Putamen (tissue), 1 donor: Measurements from ENCODE around the gene SLC7A6.
"Not testable (repeated sequence)": the region's sequence is repeated elsewhere in the genome, so short reads cannot be mapped to it uniquely, and the experiment has no call there.

Source experiments
- DNase-seq: peaks from one replicate; pipeline ENCODE4 v3.0.0-alpha.2; 2016; ENCODE audit warnings: low spot score

The SLC7A6 gene

DNA sequence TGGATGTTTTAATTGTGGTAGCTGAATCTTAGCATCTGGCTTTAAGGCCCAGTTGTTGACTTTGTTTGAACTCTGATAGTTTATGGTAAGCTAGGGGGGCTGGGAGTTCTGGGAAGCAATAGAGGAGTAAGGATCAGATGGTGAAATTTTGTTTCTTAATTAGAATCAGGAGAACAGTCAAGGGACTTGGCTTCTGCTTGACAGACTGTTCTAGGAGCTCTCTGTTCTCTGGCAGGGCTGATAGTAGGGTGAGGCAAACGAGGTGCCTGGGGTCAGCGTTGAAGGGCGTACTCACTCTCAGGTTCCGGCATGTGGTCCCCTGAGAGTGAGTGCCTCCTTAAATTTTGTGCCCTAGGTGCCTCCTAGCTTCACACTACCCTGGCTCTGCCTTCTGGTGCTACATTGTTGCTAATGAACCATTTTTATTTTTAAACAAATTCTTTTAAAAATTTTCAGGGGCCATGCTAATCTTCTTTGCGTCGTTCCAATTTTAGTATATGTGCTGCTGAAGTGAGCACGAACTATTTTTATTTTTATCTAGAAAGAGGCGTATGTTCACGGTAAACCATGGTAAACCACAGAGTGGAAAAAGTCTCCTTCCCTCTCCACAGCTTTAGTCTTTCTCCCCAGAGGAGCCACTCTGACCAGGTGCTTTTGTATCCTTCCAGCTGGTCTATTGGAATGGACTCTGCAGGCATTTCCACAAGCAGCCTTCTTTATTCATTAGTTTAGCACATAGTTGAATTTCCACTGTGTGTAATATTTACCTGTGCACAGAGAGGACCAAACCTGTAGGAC lies 19.7 kb downstream of the SLC7A6 start:
- no peak for DNase-seq

DNA sequence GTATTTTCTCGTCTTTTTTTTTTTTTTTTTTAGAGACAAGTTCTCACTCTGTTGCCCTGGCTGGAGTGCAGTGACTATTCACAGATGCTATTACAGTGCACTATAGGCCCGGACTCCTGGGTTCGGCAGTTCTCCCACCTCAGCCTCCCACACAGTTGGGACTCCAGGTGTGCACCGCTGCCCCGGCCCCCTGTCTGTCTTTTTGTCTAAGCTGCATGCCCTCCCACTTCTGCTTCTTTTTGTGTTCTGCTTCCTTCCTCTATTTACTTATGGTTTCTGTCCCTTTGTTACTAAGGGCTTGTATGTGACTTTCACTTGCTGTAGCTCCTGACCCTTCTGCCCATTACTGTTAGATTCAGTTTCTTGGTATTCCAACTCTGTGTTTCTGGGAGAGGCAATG lies 20.5 kb downstream of the SLC7A6 start:
- no peak for DNase-seq

DNA sequence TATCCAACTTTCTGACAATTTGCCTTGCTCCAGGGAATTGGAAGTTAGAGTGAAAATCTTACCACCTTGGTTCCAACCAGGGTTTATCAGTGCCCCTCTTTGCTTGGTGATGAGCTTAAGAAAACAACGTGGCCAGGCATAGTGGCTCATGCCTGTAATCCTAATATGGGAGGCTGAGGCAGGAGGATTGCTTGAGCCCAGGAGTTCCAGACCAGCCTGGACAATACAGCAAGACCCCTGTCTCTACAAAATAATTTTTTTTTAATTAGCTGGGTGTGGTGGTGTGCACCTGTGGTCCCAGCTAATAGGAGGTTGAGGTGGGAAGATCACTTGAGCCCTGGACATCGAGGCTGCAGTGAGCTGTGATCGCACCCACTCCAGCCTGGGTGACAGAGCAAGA lies 21.4 kb downstream of the SLC7A6 start:
- no peak for DNase-seq

GRCh38 chr16:68286153-68287074 lies 22.1 kb downstream of the SLC7A6 start:
- DNase-seq, result no peak

- DNase-seq, result no peak
Measured at GRCh38 chr16:68287276-68288251, 23.2 kb downstream of the SLC7A6 start.

- DNase-seq, result no peak
Measured at GRCh38 chr16:68288252-68288650, 23.9 kb downstream of the SLC7A6 start.

DNA sequence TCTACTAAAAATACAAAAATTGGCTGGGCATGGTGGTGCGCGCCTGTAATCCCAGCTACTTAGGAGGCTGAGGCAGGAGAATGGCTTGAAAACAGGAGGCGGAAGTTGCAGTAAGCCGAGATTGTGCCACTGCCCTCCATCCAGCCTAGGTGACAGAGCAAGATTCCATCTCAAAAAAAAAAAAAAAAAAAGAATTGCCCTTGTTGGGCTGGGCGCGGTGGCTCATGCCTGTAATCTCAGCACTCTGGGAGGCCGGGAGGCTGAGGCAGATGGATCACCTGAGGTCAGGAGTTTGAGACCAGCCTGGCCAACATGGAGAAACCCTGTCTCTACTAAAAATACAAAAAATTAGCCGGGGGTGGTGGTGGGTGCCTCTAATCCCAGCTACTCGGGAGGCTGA lies 24.5 kb downstream of the SLC7A6 start:
- DNase-seq, result not testable (repeated sequence)

- DNase-seq, result no peak
Measured at GRCh38 chr16:68289202-68289601, 24.9 kb downstream of the SLC7A6 start.

DNA sequence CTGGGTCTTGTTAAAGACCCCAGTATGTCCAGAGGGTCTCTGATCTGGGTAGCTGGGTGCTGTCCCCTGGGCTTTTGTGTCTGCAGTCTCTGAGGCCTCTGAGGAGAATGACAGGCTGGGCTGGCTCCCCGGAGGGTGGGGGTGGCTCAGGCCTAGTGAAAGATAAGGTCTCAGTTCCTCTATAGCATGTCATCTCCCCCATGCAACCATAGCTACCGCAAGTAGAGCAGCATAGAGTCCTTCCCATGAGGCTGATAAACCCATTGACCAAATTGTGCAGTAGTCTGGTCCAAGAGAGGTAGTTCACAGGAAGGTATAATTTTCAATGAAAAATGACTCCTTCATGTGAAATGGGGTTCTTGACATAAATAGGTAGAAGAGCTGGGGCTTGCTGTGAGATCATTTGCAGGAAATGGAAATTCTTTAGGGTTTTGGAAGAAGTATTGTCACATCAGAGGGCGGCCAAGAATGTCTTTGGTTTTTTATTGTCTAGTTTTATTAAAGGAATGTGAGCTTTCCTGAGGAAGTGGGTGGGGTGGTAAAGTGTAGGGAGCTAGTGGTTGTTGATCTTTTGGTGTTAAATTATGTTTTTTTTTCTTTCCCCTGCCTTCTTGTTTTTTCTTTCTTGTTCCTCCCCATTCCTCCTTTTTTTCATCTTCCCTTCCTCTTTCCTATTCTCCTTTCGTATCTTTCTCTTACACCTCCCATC lies 25.4 kb downstream of the SLC7A6 start:
- DNase-seq, result no peak

GRCh38 chr16:68290450-68290849 lies 26.1 kb downstream of the SLC7A6 start:
- DNase-seq, result no peak

GRCh38 chr16:68291227-68291626 lies 26.9 kb downstream of the SLC7A6 start:
- DNase-seq, result no peak

DNA sequence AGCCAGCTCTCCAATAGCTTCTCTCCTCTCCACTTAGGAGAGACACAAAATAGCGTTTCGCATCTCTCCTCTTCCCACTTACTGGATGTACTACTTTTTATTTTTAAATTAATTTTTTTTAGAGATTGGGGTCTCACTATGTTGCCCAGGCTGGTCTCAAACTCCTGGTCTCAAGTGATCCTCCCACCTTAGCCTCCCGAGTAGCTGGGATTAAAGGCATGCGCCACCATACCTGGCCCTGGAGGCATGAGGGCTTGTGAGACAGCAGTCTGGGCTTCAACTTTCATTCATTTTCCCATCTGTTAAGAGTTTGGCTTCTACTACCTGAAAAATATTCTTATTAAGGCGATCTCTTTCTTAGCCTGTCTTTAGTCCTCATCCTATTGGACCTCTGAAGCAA lies 28.1 kb downstream of the SLC7A6 start:
- no peak for DNase-seq

GRCh38 chr16:68296291-68296690 lies 32.0 kb downstream of the SLC7A6 start:
- DNase-seq, result no peak

- DNase-seq, result no peak
Measured at GRCh38 chr16:68296693-68297092, 32.4 kb downstream of the SLC7A6 start.

DNA sequence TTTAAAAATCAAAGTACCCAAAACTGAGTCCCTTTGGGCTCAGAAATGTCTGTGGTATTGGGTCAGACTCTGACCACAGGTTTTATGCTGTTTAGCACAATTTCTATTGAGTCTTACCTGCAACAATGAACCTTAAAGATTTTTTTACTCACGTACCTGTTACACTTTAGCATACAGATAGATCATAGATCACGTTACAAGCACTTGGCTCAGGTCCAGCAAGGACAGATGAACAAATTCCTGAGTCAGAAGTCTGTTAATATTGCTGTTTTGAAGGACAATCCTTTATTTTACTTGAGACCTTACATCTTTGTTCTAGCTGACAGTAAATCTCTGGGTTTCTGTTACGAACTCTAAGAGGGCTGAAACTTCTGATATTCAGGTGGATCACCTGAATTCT lies 33.6 kb downstream of the SLC7A6 start:
- no peak for DNase-seq

- DNase-seq, result no peak
Measured at GRCh38 chr16:68298312-68298711, 34.0 kb downstream of the SLC7A6 start.

DNA sequence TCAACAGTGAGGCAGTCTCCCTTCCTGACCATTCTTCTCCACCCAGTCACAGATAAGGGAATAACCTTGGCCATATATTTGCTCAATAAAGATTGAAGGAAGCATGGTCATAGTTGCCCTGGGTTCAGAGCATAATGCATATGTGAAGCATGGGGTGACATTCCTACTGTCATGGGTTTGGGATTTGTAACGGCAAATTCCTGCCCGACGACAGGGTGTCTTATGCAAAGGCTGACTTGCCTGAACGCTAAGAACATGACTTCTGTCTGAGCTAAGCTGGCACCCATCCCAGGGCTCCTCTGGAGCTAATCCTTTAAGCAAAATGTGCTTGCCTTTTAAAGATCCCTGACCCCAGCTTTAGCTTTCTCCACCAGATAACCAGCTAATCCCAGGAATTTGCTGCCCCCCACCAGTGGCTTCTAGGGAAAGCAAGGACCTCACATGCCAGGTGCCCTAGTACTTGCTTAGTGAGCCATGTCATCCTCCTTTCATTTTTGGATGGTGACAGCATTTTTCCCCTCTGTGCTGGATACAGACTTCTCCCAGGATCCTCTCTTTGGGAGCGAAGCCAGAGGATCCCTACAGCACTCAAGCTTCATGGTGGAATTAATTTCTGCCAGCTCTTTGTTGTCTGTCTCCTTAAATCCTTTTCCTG lies 34.7 kb downstream of the SLC7A6 start:
- no peak for DNase-seq

DNA sequence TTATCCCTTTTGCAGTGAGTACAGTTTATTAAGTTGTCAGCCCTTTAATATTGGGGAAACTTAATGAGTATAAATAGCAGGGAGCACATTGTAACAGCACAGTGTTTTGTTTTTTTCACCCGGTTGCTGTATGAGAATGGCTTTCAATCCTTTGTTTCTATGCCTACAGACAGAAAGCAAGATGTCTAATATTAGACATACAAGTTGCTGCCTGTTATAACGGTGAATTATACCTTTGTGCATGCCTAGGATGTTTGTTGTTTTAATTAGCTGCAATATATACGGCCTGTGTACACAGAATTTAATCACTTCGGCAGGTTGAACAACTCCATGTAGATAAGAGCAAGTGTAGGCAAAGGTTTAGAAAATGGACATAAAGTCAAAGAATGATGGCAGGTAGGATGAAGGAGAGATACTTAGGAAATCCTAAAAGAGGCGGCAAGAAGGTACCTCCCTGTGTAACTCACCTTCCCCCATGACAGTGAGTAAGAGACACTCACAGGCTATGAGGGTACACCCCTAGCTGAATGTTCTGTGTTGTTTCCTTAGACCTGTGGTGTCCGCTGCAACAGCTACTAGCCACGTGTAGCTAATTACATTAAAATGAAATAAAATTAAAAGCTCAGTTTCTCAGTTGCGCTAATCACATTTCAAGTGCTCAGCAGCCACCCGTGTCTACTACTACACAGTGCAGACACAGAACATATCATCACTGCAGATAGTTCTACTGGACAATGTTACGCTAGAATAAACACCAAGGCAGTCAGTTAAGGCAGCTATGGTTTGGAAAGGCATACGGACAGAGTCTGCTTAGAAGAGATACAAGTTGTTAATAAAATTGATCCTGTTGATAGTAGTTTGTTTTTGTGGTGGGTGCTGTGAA lies 35.5 kb downstream of the SLC7A6 start:
- DNase-seq, result no peak

GRCh38 chr16:68300734-68301459 lies 36.6 kb downstream of the SLC7A6 start:
- no peak for DNase-seq
